ENCODE results near the gene ONECUT1.

Gene ONECUT1

GRCh38 chr15:52782514-52782913 lies 7.6 kb downstream of the ONECUT1 start:
- DNase-seq (ENCODE audit: low read depth): no peak

- peak; percentile 49 for DNase-seq (ENCODE audit: low read depth)
These were observed 9.8 kb downstream of the ONECUT1 start for GRCh38 chr15:52780172-52780980.

- no peak for DNase-seq (ENCODE audit: low read depth)
These were observed 11.7 kb downstream of the ONECUT1 start for GRCh38 chr15:52778457-52778856.

- DNase-seq (ENCODE audit: low read depth): no peak
These were observed 17.4 kb downstream of the ONECUT1 start for GRCh38 chr15:52772766-52773165.

GRCh38 chr15:52765785-52766184 lies 24.4 kb downstream of the ONECUT1 start:
- DNase-seq (ENCODE audit: low read depth): no peak

- DNase-seq (ENCODE audit: low read depth): no peak
These were observed 25.4 kb downstream of the ONECUT1 start for GRCh38 chr15:52764731-52765130.

- DNase-seq (ENCODE audit: low read depth): no peak
These were observed 27.5 kb downstream of the ONECUT1 start for GRCh38 chr15:52762621-52763020.

GRCh38 chr15:52760562-52760961 lies 29.6 kb downstream of the ONECUT1 start:
- DNase-seq (ENCODE audit: low read depth): no peak

DNA sequence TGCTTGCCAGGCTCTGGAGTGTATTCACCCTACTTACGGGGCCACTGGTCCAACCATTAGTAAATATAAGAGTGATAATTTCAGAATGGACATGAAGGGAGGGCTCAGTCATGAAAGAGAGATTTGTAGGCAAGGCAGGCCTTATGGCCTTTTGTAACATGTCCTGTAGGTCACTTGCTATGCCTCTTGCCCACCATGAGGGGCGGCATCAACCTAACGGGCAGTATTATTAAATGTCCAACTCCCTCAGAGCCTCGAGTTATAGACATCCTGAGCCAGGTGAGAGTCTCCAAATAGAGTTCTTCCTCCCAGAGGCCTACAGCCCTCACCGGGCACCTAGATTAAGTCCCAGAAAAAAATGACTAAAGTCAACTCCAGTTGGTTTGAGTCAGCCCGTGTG lies 30.2 kb downstream of the ONECUT1 start:
- no peak for DNase-seq (ENCODE audit: low read depth)

GRCh38 chr15:52757496-52757895 lies 32.6 kb downstream of the ONECUT1 start:
- DNase-seq (ENCODE audit: low read depth): no peak

GRCh38 chr15:52751522-52751921 lies 38.6 kb downstream of the ONECUT1 start:
- DNase-seq (ENCODE audit: low read depth): no peak

DNA sequence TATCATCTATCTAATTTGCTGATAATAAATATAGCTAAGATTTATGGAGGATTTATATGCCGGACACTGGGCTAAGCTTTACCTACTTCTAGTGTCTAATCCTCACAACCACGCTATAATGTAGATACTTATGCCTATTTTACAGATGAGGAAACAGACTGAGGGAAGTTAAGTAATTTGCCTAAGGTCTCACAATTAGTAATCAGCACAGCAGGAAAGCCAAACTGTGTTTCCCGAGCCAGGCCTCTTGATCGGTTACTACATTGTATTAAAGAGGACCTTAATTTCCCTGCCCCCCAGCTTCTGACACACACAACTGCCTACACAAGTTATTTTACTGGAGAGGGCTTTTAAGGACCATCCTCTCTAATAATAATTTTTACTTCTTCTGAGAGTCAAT lies 40.9 kb downstream of the ONECUT1 start:
- no peak for DNase-seq (ENCODE audit: low read depth)

DNA sequence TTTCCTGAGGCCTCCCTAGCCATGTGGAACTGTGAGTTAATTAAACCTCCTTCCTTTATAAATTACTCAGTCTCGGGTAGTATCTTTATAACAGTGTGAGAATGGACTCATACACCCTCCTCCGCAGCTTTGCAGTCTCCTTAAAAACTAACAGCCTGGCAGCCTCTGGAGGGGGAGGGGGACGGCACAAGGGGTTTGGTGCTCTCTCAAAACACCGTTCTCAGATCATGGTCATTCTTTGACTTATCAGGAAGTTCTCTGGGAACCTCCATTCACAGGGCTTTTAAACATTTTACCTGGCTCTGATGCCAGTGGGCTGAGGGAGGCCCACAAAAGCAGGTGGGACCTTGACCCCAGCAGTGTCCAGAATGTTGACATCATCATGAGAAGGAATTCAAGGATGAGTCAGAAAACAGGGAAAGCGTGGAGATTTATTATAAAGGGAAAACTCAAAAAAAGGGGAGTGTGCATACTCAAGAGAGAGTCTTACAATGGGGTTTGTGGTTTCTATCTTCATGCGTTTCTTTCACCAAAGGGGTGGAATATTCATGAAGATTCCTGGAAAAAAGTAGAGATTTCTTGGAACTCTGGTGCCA lies 43.9 kb downstream of the ONECUT1 start:
- no peak for DNase-seq (ENCODE audit: low read depth)

DNA sequence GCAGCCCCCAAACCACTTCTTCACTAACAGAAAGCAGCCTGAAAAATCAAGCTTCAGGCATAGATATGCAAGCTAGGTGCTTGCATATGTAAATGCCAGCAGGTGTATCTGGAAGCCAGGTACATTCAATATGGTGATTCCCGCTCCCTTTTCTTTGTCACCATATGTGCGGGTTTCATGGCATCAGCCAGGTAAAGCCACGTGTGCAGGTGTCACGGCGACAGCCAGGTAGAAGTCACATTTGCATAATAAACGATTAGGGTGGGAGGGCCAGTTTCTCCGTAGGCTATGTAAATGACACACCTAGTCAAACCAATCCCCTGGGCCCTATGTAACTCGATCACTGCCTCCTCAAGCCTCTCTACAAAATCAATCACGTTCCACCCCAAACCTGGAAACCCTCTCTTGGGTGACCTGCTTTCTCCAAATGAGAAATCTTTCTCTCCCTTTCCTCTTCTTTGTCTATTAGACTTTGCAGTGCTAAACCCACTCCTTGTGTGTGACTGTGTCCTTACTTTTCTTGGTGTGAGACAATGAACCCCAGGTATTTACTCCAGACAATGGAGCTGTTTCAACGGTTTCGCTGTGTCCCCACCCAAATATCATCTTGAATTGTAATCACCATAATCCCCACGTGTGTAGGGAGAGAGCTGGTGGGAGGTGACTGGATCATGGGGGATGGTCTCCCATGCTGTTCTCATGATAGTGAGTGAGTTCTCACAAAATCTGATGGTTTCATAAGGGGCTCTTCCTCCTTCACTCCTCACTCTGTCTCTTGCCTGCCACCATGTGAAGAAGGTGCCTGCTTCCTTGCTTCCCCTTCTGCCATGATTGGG lies 44.6 kb downstream of the ONECUT1 start:
- no peak for DNase-seq (ENCODE audit: low read depth)

- no peak for DNase-seq (ENCODE audit: low read depth)
These were observed 51.8 kb downstream of the ONECUT1 start for GRCh38 chr15:52738311-52738710.

DNA sequence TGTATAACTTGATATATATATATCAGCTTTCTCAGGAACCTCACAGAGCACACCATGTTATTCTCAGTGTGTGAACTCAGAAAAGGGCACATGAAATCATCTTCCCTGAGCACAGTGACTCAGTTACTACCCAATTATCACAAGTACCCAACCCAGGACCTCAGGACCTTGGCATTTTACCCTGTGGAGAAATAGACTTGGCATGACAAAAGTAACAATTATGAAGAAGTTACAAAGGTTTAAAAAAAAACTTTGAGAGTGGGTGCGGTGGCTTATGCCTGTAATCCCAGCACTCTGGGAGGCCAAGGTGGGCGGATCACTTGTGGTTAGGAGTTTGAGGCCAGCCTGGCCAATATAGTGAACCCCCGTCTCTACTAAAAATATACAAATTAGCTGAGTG lies 52.4 kb downstream of the ONECUT1 start:
- DNase-seq (ENCODE audit: low read depth): no peak

DNA sequence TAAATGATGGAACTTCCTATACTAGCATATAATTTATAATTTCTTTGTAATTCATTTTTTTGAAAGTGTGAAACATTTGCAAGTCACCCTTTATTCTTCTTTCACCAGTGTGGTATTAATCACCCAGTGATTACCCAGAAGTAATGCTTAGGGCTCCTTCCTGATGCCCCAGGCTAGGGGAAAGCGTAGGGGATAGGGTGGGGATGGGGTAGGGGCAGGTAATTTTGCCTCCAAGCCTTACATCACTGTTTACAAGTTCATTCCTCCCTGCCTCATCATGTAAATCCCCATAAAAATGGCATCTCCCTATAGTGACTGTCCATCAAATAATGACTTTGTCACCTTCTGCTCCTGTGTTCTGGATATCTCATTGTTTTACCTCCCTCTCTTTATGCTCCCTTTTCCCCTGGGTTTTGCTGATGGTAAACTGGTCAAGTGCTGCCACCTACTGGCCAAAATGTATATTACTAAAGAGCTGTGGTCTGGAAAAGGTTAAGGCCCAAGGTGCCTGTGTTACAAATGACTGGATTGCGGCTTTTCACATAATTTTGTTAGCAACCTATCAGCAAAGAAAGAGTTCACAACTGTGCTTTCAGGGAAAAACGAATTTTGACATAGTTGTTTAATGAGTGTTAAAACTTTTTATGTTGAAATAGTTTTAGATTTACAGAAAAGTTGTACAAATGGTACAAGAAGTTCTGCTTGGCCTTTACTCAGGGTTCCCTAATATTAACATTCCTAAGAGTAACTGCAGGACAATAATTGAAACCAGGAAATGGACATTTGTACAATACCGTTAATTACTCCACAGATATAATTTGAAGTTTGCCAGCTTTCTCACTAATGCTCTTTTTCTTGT lies 54.7 kb downstream of the ONECUT1 start:
- DNase-seq (ENCODE audit: low read depth): peak; percentile 7

DNA sequence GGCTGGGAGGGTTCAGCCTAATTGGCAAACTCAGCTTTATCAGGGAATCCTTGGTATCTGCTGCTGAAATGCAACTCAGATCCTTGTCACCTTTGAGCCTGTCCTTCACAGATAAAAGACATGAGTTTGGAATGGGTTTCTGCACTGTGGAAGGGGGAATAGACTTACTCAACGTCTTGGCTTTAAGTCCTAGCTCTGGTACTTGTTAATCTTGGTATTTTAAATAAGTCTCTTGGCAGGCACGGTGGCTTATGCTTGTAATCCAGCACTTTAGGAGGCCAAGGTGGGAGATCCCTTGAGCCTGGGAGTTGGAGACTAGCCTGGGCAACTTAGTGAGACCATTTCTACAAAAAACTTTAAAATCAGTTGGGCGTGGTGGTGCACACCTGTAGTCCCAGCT lies 55.8 kb downstream of the ONECUT1 start:
- DNase-seq (ENCODE audit: low read depth): no peak

DNA sequence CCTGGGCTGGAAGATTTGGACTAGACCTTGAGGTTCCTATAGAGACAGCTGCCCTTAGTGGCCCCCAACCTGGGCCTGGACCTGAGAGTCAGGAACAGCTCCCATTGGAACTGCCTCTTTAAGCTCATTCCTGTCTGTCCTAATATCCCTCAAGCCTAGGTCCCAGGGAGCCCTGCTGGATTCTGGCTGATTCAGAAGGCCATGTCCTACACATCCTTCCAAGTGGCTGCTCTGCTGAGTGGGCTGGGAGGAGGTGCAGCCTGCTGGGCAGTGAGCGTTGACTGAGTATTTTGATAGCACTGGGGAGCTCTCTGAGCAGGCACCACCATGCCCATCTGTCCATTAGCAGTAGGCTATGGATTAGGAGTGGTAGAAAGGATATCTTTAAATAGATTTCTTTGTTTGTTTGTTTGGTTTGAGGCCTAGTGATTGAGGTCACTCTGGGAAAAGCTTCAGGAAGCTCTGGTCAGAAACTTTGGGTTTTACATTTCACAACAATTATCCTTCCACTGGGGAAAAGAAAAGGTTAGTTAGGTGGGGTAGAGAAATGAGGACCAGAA lies 56.4 kb downstream of the ONECUT1 start:
- DNase-seq (ENCODE audit: low read depth): no peak

GRCh38 chr15:52733088-52733487 lies 57.0 kb downstream of the ONECUT1 start:
- no peak for DNase-seq (ENCODE audit: low read depth)

GRCh38 chr15:52732551-52732950 lies 57.6 kb downstream of the ONECUT1 start:
- no peak for DNase-seq (ENCODE audit: low read depth)
